HG03521 (cell line): ENCODE measurements around the gene CCDC15.

ENCODE experiments used
- ATAC-seq: cut with Tn5 transposase; IDR thresholded peaks from one replicate; pipeline ENCODE4 v1.9.1; 2021; ENCODE audit warnings: mild to moderate bottlenecking, moderate library complexity; ENCODE audit not compliant: unreplicated experiment

CCDC15 gene

GRCh38 chr11:124953753-124954589 lies at the start of gene CCDC15:
TSS of gene CCDC15 (plus strand) at chr11:124954202. CDS start at chr11:124954733, 531 bp downstream.
- ATAC-seq = peak; percentile 100

- no peak for ATAC-seq
Observed at GRCh38 chr11:124915541-124916369, 38.2 kb upstream of the CCDC15 start.

- ATAC-seq = no peak
Observed at GRCh38 chr11:124916370-124916710, 37.7 kb upstream of the CCDC15 start.

- ATAC-seq = no peak
Observed at GRCh38 chr11:124917115-124917637, 36.8 kb upstream of the CCDC15 start.

GRCh38 chr11:124918950-124919349 lies 35.1 kb upstream of the CCDC15 start, which contains the start of gene HEPN1:
TSS of gene HEPN1 (plus strand) at chr11:124919250.
- ATAC-seq = no peak

GRCh38 chr11:124919898-124920297 lies 34.1 kb upstream of the CCDC15 start:
- no peak for ATAC-seq

- no peak for ATAC-seq
Observed at GRCh38 chr11:124920356-124920755, 33.6 kb upstream of the CCDC15 start.

GRCh38 chr11:124920870-124921609 lies 33.0 kb upstream of the CCDC15 start:
- no peak for ATAC-seq

GRCh38 chr11:124922831-124923230 lies 31.2 kb upstream of the CCDC15 start:
- no peak for ATAC-seq

- no peak for ATAC-seq
Observed at GRCh38 chr11:124923296-124923695, 30.7 kb upstream of the CCDC15 start.

GRCh38 chr11:124928942-124929665 lies 24.9 kb upstream of the CCDC15 start:
- no peak for ATAC-seq

GRCh38 chr11:124930799-124931198 lies 23.2 kb upstream of the CCDC15 start:
- ATAC-seq = peak; percentile 91

- ATAC-seq = no peak
Observed at GRCh38 chr11:124934862-124935547, 19.0 kb upstream of the CCDC15 start.

- ATAC-seq = no peak
Observed at GRCh38 chr11:124935548-124936514, 18.2 kb upstream of the CCDC15 start, which contains the start of gene HEPACAM. TSS of gene HEPACAM (minus strand) at chr11:124936047. CDS start at chr11:124936006, 41 bp downstream.

GRCh38 chr11:124937336-124937935 lies 16.6 kb upstream of the CCDC15 start:
- no peak for ATAC-seq

- no peak for ATAC-seq
Observed at GRCh38 chr11:124938206-124938765, 15.7 kb upstream of the CCDC15 start.

GRCh38 chr11:124938970-124939369 lies 15.0 kb upstream of the CCDC15 start:
- no peak for ATAC-seq

GRCh38 chr11:124941703-124942102 lies 12.3 kb upstream of the CCDC15 start:
- ATAC-seq = no peak
